Gastroesophageal sphincter (tissue), 4 donors: ENCODE data around the gene GPT2. TPM values are rescaled to one million over a fixed set of nuclear protein-coding genes. Genes with fewer than 3 reads are reported as not detected.
A peak's percentile ranks its signal among the peaks of the same experiment; 100 is the strongest.

Experiments
- ATAC-seq: fragments of 150-250 bp; one replicate; pipeline ENCODE4 v1.9.1; 2016; ENCODE audit warnings: mild to moderate bottlenecking, moderate library complexity
- H3K27ac ChIP-seq, 4 donors: fragments of 200-600 bp; sonication (generic) in 3 of 4; 1 replicate in 3 of 4; 2 replicates in 1 of 4; pipeline ENCODE4 v1.5.1; 2016 to 2019
- H3K27me3 ChIP-seq: fragments of 200-600 bp; sonication (generic); one replicate; pipeline ENCODE4 v1.5.1; 2019
- H3K36me3 ChIP-seq, 2 donors: fragments of 200-600 bp; sonication (generic); one replicate each; pipeline ENCODE4 v1.5.1; 2019; ENCODE audit warnings: control low read depth in 1 of 2
- H3K4me1 ChIP-seq, 3 donors: fragments of 200-600 bp; sonication (generic); 1 replicate in 2 of 3; 2 replicates in 1 of 3; pipeline ENCODE4 v1.5.1; 2016 to 2019; ENCODE audit warnings: control low read depth in 2 of 3
- H3K4me3 ChIP-seq, 2 donors: fragments of 200-600 bp; sonication (generic); one replicate each; pipeline ENCODE4 v1.5.1; 2019; ENCODE audit warnings: mild to moderate bottlenecking in 1 of 2, moderate library complexity in 1 of 2
- H3K9me3 ChIP-seq, 3 donors: fragments of 200-600 bp; sonication (generic); one replicate each; pipeline ENCODE4 v1.5.1; 2017 to 2019; ENCODE audit warnings: control low read depth in 2 of 3
- EP300 ChIP-seq: sonication (generic); formaldehyde crosslinking; IDR thresholded peaks from one replicate; pipeline ENCODE4 v1.6.1; 2017; ENCODE audit warnings: antibody characterized with exemption, mild to moderate bottlenecking
- POLR2A ChIP-seq, 2 donors: fragments of 450-650 bp; IDR thresholded peaks; one replicate each; pipeline ENCODE4 v1.6.1; 2017; ENCODE audit warnings: antibody characterized with exemption in 2 of 2, mild to moderate bottlenecking in 2 of 2, moderate library complexity in 1 of 2
- POLR2AphosphoS5 ChIP-seq: sonication (generic); formaldehyde crosslinking; IDR thresholded peaks from one replicate; pipeline ENCODE4 v1.6.1; 2017; ENCODE audit warnings: antibody characterized with exemption
- WGBS, 2 donors: methylation state at CpG; one replicate each; pipeline ENCODE4 v1.1.5; 2018; ENCODE audit warnings: low coverage in 1 of 2; 5-methylcytosine and 5-hydroxymethylcytosine counted together
- total RNA-seq, 4 donors: library from RNA; depleted of rRNA; stranded (reverse); fragments of >200 nt; gene quantifications; one replicate each; pipeline ENCODE4 v1.1.0, GENCODE V29; 2016
- TF ChIP-seq, protein P1 (sequence below), 4 experiments: fragments of 200-600 bp in 2 of 4; fragments of 450-650 bp in 2 of 4; sonication (generic) in 1 of 4; IDR thresholded peaks; one replicate each; pipeline ENCODE4 v1.5.1; 2017 to 2019; ENCODE audit warnings: antibody characterized with exemption in 4 of 4, mild to moderate bottlenecking in 2 of 4, moderate library complexity in 2 of 4

GPT2 gene
- total RNA-seq, 4 donors from 2014 or later: 3.8 to 8.6 (median 5.4) TPM

DNA sequence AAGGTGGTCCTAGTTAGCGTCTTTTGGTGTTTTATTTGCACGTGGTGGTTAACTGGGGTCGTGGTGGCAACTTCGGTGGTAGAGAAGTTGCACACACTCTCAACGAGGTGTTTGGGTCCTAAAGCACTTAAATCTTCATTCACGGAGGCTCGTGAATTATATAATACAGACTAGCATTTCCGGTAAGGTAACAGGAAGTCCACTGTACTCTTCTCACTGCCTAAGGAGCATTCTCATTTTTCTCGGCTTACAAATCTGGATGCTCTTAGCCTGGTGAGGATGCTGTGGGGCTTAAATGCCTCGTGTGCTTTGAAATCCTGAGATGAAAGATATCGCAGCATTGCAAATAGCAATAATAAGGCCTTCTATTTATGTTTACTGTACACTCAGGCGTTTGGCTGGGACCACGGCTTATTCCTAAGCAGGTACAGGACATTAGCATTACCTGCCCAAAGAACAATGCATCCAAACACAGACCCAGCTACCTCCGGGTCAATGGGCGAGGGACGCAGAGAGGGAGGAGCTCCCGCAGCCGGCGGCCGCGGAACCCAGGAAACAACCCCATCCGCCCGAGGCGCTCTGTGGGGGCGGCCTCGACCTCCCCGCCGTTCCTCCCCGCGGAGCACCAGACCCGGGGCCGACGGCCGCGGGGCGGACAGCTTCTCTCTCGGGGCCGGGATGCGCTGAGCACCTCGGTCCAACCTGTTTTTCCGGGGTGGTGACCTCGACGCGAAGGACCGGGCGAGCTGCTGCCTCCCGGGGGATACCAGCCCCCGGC lies 88.5 kb downstream of the GPT2 start:
- Histone ChIP-seq H3K4me3 (peak overlapping the region; percentile 66 to 89), H3K36me3 (peaks cover 0 to 36% of the 10 kb centered on the region in 2 donors), H3K9me3 (no peaks in the 10 kb centered on the region), H3K4me1 (peaks cover 0 to 54% (median 13%) of the 10 kb centered on the region in 3 donors), H3K27me3 (no peaks in the 10 kb centered on the region), H3K27ac (peak overlapping the region; percentile 81 to 98 (median 96))
- TF ChIP-seq, protein P1, sequence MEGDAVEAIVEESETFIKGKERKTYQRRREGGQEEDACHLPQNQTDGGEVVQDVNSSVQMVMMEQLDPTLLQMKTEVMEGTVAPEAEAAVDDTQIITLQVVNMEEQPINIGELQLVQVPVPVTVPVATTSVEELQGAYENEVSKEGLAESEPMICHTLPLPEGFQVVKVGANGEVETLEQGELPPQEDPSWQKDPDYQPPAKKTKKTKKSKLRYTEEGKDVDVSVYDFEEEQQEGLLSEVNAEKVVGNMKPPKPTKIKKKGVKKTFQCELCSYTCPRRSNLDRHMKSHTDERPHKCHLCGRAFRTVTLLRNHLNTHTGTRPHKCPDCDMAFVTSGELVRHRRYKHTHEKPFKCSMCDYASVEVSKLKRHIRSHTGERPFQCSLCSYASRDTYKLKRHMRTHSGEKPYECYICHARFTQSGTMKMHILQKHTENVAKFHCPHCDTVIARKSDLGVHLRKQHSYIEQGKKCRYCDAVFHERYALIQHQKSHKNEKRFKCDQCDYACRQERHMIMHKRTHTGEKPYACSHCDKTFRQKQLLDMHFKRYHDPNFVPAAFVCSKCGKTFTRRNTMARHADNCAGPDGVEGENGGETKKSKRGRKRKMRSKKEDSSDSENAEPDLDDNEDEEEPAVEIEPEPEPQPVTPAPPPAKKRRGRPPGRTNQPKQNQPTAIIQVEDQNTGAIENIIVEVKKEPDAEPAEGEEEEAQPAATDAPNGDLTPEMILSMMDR (IDR thresholded peaks at IDR 0.05): no peak
- TF ChIP-seq EP300: no peak
- TF ChIP-seq POLR2A (IDR thresholded peaks at IDR 0.05): no peak
- no peak for TF ChIP-seq POLR2AphosphoS5
- ATAC-seq: no peak
- 6 to 7% methylated on average over 9 to 13 of the region's 48 CpGs for WGBS, 2 donors

DNA sequence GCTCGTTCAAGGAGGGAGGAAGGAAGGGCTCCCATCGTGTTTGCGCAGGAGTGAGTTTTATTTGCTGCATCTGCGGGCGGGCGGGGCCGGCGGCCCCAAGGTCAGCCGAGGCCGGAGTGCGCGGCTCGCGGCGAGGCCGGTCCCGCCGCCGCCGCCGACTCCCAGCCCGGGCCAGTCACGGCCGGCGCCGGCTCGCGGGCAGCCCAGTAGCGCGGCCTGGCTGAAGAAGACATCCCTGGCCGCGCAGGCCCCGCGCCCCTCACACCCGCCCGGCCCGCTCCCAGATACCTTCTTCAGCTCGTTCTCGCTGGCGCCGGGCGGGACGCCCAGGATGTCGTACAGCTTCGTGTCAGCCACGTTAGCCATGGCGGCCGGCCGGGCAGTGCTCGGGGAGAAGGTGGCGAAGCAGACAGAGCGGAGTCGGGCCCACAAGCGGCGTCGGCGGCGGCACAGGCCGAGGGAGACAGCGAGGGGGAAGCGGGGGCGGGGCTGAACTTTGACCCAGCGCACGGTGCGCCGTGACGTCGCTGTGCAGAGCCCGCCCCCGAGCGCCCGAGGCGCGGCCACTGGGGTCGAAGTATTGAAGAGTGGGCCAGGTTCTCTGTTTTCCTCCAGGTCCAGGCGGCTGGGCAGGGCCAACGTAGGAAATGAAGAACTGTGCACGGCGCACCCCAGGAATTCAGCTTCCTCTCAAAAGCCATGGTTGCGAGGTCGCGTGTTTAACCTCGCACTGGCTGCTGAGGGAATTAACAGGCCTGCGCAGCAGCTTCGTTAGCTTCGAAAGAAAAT lies 89.2 kb downstream of the GPT2 start, which contains the start of gene DNAJA2:
Gene DNAJA2 (minus strand): TSS at position 468 of the 789 bp plus-strand sequence. CDS start 102 bp downstream, at position 366.
- peak; percentile 99 for ATAC-seq
- H3K27me3 ChIP-seq: no peaks in the 10 kb centered on the region
- H3K4me1 ChIP-seq: peaks cover 0 to 53% (median 13%) of the 10 kb centered on the region in 3 donors
- H3K4me3 ChIP-seq: peak within 1 kb of the TSS; percentile 66 to 89
- TF ChIP-seq POLR2AphosphoS5 (peak; percentile 88), EP300 (no peak), POLR2A (IDR thresholded peaks at IDR 0.05) (peak; percentile 75 to 85)
- TF ChIP-seq, protein P1 (IDR thresholded peaks at IDR 0.05): peak in 1 of 4 experiments; percentile 29
- peaks cover 0 to 28% of the 10 kb centered on the region in 2 donors for H3K36me3 ChIP-seq
- no peaks in the 10 kb centered on the region for H3K9me3 ChIP-seq
- H3K27ac ChIP-seq: peak within 1 kb of the TSS; percentile 81 to 98 (median 96)
- WGBS, 2 donors: 1% methylated on average over 10 of the region's 86 CpGs; no CpG with 5 or more reads in 1 of the 2 donors

DNA sequence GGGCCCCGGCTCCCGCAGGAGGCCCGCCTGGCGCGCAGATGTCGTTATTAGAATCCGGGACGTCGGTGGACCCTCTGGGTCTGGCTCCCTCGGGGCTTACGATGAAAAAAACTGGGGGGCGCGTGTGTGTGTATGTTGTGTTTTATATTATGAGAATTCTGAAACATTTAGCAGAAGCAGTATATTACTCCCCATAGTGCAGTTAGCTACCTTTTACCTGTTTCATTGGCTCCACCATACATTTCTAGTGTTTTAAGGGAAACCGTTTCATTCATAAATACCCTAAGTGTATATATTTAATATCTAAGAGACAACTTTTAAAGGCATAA lies 89.8 kb downstream of the GPT2 start:
- 1 to 2% methylated on average over 3 to 14 of the region's 14 CpGs for WGBS, 2 donors
- no peaks in the 10 kb centered on the region for H3K9me3 ChIP-seq
- peaks cover 0 to 23% of the 10 kb centered on the region in 2 donors for H3K36me3 ChIP-seq
- TF ChIP-seq, protein P1 (IDR thresholded peaks at IDR 0.05): no peak
- no peak for TF ChIP-seq POLR2AphosphoS5
- no peak for TF ChIP-seq POLR2A (IDR thresholded peaks at IDR 0.05)
- TF ChIP-seq EP300: no peak
- peaks cover 0 to 48% (median 13%) of the 10 kb centered on the region in 3 donors for H3K4me1 ChIP-seq
- peak overlapping the region; percentile 66 to 89 for H3K4me3 ChIP-seq
- H3K27me3 ChIP-seq: no peaks in the 10 kb centered on the region
- ATAC-seq: no peak
- H3K27ac ChIP-seq: peak overlapping the region; percentile 81 to 98 (median 96)

DNA sequence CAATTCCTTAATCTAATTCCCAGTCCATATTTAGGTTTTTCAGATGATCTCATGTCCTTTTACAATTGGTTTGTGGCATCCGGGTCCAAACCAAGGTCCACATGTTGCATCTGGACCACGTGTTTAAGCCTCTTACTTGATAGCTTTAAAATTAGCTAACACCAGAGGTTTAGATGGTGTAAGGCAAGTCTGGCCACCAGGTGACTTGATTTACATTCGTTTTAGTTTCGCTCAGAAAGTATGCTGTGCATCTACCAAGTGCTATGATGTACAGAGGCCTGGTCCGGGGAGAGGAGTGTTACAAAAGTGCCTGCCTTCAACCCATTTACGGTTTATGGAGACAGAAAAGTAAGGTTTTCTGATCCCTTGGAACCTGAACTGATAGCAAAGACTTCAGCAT lies 90.2 kb downstream of the GPT2 start:
- WGBS, 2 donors: 55 to 70% methylated on average over 3 to 6 of the region's 6 CpGs
- TF ChIP-seq EP300: no peak
- TF ChIP-seq POLR2A (IDR thresholded peaks at IDR 0.05): no peak
- TF ChIP-seq, protein P1 (IDR thresholded peaks at IDR 0.05): peak in 2 of 4 experiments; percentile 5 to 11
- TF ChIP-seq POLR2AphosphoS5: no peak
- peaks cover 0 to 44% (median 12%) of the 10 kb centered on the region in 3 donors for H3K4me1 ChIP-seq
- H3K27me3 ChIP-seq: no peaks in the 10 kb centered on the region
- H3K4me3 ChIP-seq: peak overlapping the region; percentile 66 to 89
- peak overlapping the region; percentile 81 to 98 (median 96) for H3K27ac ChIP-seq
- no peak for ATAC-seq
- H3K9me3 ChIP-seq: no peaks in the 10 kb centered on the region
- H3K36me3 ChIP-seq: peaks cover 0 to 19% of the 10 kb centered on the region in 2 donors
